Ishikawa (cell line): ENCODE data around the gene SYNE1.

ENCODE experiments used
- CEBPB ChIP-seq: IDR thresholded peaks from 2 replicates; pipeline ENCODE4 v1.6.1; 2012
- CREB1 ChIP-seq: IDR thresholded peaks from 2 replicates; pipeline ENCODE4 v1.6.1; 2012; ENCODE audit warnings: low read depth
- EGR1 ChIP-seq: IDR thresholded peaks from 2 replicates; pipeline ENCODE4 v1.6.1; 2012
- EP300 ChIP-seq: IDR thresholded peaks from 2 replicates; pipeline ENCODE4 v1.6.1; 2012; ENCODE audit warnings: borderline replicate concordance
- FOXM1 ChIP-seq: IDR thresholded peaks from 2 replicates; pipeline ENCODE4 v1.6.1; 2012; ENCODE audit warnings: low read depth, borderline replicate concordance
- NFIC ChIP-seq: IDR thresholded peaks from 2 replicates; pipeline ENCODE4 v1.6.1; 2012
- RAD21 ChIP-seq: IDR thresholded peaks from 2 replicates; pipeline ENCODE4 v1.6.1; 2012; ENCODE audit warnings: low read depth
- TAF1 ChIP-seq: IDR thresholded peaks from 2 replicates; pipeline ENCODE4 v1.6.1; 2012; ENCODE audit warnings: low read depth, mild to moderate bottlenecking
- TCF12 ChIP-seq: IDR thresholded peaks from 2 replicates; pipeline ENCODE4 v1.6.1; 2012; ENCODE audit warnings: low read depth
- TEAD4 ChIP-seq: IDR thresholded peaks from 2 replicates; pipeline ENCODE4 v1.6.1; 2012
- YY1 ChIP-seq: IDR thresholded peaks from 2 replicates; pipeline ENCODE4 v1.6.1; 2012; ENCODE audit warnings: low read depth
- ZBTB7A ChIP-seq: IDR thresholded peaks from 2 replicates; pipeline ENCODE4 v1.6.1; 2012; ENCODE audit warnings: low read depth
- TF ChIP-seq, protein P1 (sequence below): IDR thresholded peaks from 2 replicates; pipeline ENCODE4 v1.6.1; 2012; ENCODE audit warnings: low read depth, mild to moderate bottlenecking
- TF ChIP-seq, protein P2 (sequence below): IDR thresholded peaks from 2 replicates; pipeline ENCODE4 v1.6.1; 2012
- TF ChIP-seq, protein P3 (sequence below): IDR thresholded peaks from 2 replicates; pipeline ENCODE4 v1.6.1; 2012

Gene SYNE1

DNA sequence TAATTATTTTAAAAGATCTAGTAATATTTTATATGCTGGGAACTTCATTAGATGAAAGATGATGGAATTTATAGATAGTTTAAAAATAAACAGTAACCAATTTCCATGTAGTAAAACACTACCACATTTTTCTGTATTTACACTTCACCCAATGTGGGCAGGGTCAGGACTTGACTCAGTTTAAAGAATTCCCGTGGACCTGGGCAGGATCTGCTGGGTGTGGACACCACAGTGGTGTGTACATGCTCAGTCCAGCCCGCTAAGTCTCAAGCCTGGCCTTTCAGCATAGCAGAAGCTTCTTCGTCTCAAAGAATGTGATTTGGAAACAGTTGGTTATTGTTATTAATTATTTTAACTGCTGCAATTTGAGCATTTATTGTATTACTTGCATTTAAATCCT is 364.2 kb downstream of the SYNE1 start:
- TF ChIP-seq, protein P1, sequence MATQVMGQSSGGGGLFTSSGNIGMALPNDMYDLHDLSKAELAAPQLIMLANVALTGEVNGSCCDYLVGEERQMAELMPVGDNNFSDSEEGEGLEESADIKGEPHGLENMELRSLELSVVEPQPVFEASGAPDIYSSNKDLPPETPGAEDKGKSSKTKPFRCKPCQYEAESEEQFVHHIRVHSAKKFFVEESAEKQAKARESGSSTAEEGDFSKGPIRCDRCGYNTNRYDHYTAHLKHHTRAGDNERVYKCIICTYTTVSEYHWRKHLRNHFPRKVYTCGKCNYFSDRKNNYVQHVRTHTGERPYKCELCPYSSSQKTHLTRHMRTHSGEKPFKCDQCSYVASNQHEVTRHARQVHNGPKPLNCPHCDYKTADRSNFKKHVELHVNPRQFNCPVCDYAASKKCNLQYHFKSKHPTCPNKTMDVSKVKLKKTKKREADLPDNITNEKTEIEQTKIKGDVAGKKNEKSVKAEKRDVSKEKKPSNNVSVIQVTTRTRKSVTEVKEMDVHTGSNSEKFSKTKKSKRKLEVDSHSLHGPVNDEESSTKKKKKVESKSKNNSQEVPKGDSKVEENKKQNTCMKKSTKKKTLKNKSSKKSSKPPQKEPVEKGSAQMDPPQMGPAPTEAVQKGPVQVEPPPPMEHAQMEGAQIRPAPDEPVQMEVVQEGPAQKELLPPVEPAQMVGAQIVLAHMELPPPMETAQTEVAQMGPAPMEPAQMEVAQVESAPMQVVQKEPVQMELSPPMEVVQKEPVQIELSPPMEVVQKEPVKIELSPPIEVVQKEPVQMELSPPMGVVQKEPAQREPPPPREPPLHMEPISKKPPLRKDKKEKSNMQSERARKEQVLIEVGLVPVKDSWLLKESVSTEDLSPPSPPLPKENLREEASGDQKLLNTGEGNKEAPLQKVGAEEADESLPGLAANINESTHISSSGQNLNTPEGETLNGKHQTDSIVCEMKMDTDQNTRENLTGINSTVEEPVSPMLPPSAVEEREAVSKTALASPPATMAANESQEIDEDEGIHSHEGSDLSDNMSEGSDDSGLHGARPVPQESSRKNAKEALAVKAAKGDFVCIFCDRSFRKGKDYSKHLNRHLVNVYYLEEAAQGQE: no peak
- TF ChIP-seq CREB1: no peak
- TF ChIP-seq, protein P2, sequence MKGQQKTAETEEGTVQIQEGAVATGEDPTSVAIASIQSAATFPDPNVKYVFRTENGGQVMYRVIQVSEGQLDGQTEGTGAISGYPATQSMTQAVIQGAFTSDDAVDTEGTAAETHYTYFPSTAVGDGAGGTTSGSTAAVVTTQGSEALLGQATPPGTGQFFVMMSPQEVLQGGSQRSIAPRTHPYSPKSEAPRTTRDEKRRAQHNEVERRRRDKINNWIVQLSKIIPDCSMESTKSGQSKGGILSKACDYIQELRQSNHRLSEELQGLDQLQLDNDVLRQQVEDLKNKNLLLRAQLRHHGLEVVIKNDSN: no peak
- no peak for TF ChIP-seq TAF1
- no peak for TF ChIP-seq EGR1
- TF ChIP-seq TCF12: no peak
- TF ChIP-seq ZBTB7A: no peak
- no peak for TF ChIP-seq EP300
- no peak for TF ChIP-seq NFIC
- TF ChIP-seq TEAD4: no peak
- TF ChIP-seq RAD21: no peak
- TF ChIP-seq, protein P3, sequence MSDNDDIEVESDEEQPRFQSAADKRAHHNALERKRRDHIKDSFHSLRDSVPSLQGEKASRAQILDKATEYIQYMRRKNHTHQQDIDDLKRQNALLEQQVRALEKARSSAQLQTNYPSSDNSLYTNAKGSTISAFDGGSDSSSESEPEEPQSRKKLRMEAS: no peak
- no peak for TF ChIP-seq FOXM1
- TF ChIP-seq YY1: no peak
- TF ChIP-seq CEBPB: no peak

DNA sequence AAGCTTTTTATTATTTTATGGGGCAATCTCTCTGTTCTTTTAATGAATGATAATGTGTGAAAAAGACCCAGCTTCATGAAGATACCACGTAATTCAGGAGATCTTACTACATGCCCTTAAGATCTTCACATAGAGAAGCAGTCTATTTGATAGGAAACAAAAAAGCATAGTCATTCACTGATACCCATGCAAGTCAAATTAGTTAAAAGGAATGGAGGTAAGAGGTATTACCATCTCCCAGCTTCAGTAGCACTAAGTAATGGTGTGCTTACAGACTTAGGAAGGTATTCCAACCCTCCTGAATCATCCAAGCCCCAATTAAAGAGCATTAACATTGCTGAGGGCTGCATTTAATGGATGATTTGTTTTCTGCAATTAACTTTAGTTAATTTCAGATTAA is 364.7 kb downstream of the SYNE1 start:
- TF ChIP-seq, protein P3: no peak

DNA sequence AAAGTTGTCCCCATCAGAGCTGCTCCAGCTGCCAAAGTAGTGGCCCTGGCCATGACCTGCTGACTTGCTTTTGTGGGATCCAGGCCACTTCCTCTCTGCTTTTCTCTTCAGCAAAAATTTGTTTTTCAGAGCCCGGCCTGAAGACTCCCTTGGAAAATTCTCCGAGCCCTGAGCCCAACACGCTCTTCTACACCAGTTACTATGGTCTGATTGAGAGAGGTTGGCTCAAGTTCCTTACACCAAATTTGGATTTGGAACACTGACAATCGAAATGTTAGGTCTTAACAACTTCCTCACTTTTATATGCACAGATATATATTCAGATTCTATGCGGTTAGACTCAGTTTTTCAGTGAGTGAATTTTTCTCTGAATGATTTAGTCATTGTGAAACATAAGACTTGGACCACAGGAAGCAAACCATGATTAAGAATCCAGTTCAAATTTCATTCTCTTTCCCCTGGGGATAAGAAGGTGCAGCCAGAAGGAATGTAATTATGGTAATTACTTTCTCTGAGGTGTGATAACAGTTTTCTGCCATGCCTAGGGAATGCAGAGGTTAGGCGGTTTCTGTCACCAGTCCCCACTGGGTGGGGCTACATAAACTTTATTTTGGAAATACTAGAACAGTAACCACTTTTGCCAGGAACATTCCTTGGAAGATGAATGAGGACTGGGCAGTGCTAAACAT is 365.2 kb downstream of the SYNE1 start:
- TF ChIP-seq TCF12 (peak; percentile 45; the same call in 1 of the 2 replicates), TAF1 (no peak), NFIC (no peak), CREB1 (no peak), ZBTB7A (no peak), TEAD4 (peak; percentile 78), CEBPB (peak; percentile 48; the same call in 1 of the 2 replicates), EGR1 (no peak), YY1 (no peak), EP300 (peak; percentile 56; the same call in 1 of the 2 replicates), FOXM1 (no peak), RAD21 (no peak)
- TF ChIP-seq, protein P1: no peak
- TF ChIP-seq, protein P2: no peak
- TF ChIP-seq, protein P3: 0 out of 2 replicates have a peak, but pooled peaks have one; percentile 32

DNA sequence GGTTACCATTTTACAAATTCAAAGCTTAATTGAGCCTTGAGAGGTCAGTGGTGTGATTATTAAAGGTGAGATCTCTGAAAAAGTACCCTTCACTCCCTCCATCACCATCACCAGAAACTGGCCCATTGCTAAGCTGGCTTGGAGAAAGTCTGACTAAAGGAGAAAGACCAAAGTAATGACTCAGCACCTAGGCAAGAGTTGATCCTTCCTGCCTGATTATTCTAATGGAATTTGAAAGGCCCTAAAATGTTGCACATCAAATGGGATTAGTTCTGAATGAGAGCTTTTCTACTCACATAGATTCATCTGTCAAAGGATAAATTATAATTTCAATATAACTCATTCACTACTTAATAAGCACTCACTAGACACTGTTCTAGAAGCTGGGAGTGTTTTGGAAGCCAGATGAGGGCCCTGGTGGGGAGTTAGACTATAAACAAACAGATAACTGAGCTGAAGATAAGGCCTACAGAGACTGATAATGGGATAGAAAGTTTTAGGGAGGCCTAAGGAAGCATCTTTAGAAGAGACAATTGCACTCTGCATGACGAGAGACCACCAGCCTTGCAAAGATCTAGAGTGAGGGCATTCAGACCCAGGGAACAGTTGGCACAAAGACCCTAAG is 366.7 kb downstream of the SYNE1 start:
- TF ChIP-seq TEAD4 (no peak), EP300 (no peak), CEBPB (no peak), EGR1 (no peak)
- TF ChIP-seq, protein P2: no peak
- TF ChIP-seq, protein P3: no peak

DNA sequence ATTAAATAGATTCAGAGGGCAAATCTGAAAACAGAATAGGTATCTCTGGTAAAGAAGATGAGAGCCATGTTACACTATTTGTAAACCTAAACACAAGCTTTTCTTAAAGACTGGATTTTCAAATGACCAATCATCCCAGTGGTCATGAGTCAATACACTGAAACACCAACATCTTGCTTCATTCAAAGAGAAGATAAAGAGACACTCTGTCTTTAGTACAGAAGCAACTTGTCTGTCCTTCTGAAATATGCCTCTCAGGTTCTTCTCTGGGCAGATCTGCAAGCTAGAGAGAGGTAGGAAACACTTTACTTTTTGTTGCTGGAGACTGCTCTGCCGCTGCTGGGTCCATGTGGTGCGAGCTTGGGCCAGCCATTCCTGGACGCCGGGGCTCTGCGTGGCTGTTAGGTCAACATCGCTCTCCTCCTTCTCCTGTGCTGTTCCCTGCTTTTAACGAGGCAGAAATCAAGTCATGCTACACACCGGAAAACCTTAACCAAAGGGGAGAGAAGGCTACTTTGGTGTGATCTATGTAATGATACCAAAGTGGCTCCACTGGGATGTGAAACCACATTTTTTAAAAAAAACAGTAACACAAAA is 368.2 kb downstream of the SYNE1 start:
- TF ChIP-seq TAF1 (no peak), CEBPB (no peak), EGR1 (no peak), FOXM1 (no peak), RAD21 (no peak), TEAD4 (no peak), ZBTB7A (no peak), CREB1 (no peak), TCF12 (no peak), NFIC (no peak), YY1 (no peak), EP300 (no peak)
- TF ChIP-seq, protein P2: no peak
- TF ChIP-seq, protein P1: no peak
- TF ChIP-seq, protein P3: no peak
